H1 (cell line): ENCODE results near the gene FSIP1. TPM values are rescaled to one million over a fixed set of nuclear protein-coding genes. Genes with fewer than 3 reads are reported as not detected.

Source experiments
- ATF2 ChIP-seq: IDR thresholded peaks from 2 replicates; pipeline ENCODE4 v1.6.1; 2012; ENCODE audit warnings: low read length, inconsistent platforms
- CHD7 ChIP-seq: fragments of 300-600 bp; sonication (generic); IDR thresholded peaks from 2 replicates; pipeline ENCODE4 v1.7.1; 2012; ENCODE audit warnings: low read length, moderate library complexity, mild to moderate bottlenecking, inconsistent platforms; ENCODE audit not compliant: insufficient replicate concordance
- CTCF ChIP-seq, 3 experiments: IDR thresholded peaks; 1 replicate in 2 of 3; 2 replicates in 1 of 3; pipeline versions ENCODE4 v1.5.1 to v1.6.1; 2011; ENCODE audit warnings: low read length in 3 of 3, mild to moderate bottlenecking in 3 of 3, inconsistent platforms in 2 of 3, low read depth in 1 of 3, moderate library complexity in 1 of 3; ENCODE audit not compliant: insufficient read depth in 1 of 3; ENCODE audit errors: control extremely low read depth in 1 of 3
- HDAC6 ChIP-seq: IDR thresholded peaks from one replicate; pipeline ENCODE4 v1.7.1; 2012; ENCODE audit warnings: low read depth, mild to moderate bottlenecking, inconsistent platforms, low read length, moderate library complexity
- NRF1 ChIP-seq: IDR thresholded peaks from 2 replicates; pipeline ENCODE4 v1.6.1; 2011; ENCODE audit warnings: mild to moderate bottlenecking, low read depth, low read length, improper control_type of control experiment
- POLR2AphosphoS5 ChIP-seq: IDR thresholded peaks from 2 replicates; pipeline ENCODE4 v1.6.1; 2011; ENCODE audit warnings: low read depth, low read length
- RXRA ChIP-seq: IDR thresholded peaks from 2 replicates; pipeline ENCODE4 v1.6.1; 2011; ENCODE audit warnings: low read depth, mild to moderate bottlenecking, low read length, moderate library complexity; ENCODE audit not compliant: insufficient read depth
- TAF1 ChIP-seq: IDR thresholded peaks from 2 replicates; pipeline ENCODE4 v1.6.1; 2011; ENCODE audit warnings: mild to moderate bottlenecking, low read depth, low read length
- polyA plus RNA-seq, 7 experiments: library from polyadenylated mRNA; depleted of rRNA in 3 of 7; stranded (reverse) in 5 of 7; unstranded in 2 of 7; fragments of >200 nt in 5 of 7; fragments of 200-250 nt in 2 of 7; gene quantifications; 1 replicate in 5 of 7; 2 replicates in 1 of 7; 4 replicates in 1 of 7; pipeline versions ENCODE4 v1.2.1 to v1.2.3, GENCODE V29; 2011 to 2013; ENCODE audit warnings: missing spikeins in 2 of 7, mixed read lengths in 2 of 7
- total RNA-seq: library from RNA; stranded (reverse); fragmentation: NEBNext Ultra II Directional; extraction: Animal tissue kit (Norgen Biotek cat#: 25700); gene quantifications from 2 replicates; pipeline ENCODE4 v1.2.1, GENCODE V29; 2021

FSIP1 gene
- total and polyA plus RNA-seq, 2 of the 8 experiments (the other 6 are each of a cell fraction or from before 2014, with no cell fraction given): 0.18 to 1.3 TPM

GRCh38 chr15:39728845-39729244 lies 53.8 kb downstream of the FSIP1 start (continued):
- no peak for TF ChIP-seq CHD7
- TF ChIP-seq POLR2AphosphoS5: no peak
- no peak for TF ChIP-seq HDAC6
- no peak for TF ChIP-seq NRF1
- no peak for TF ChIP-seq ATF2
- TF ChIP-seq CTCF (IDR thresholded peaks at IDR 0.05; ENCODE audit: control extremely low read depth in 1 of 3, insufficient read depth in 1 of 3, low read depth in 1 of 3, low read length in 3 of 3): no peak
- TF ChIP-seq TAF1: no peak
- TF ChIP-seq RXRA: no peak
